GM10847 (cell line): ENCODE results near the gene GALNT9.

Experiments
- POLR2A ChIP-seq: IDR thresholded peaks from 2 replicates; pipeline ENCODE4 v1.6.1; 2011; ENCODE audit not compliant: insufficient read length; ENCODE audit errors: extremely low read depth

Gene GALNT9

GRCh38 chr12:132253698-132254480 lies 75.5 kb downstream of the GALNT9 start:
- TF ChIP-seq POLR2A: no peak

- no peak for TF ChIP-seq POLR2A
Observed at GRCh38 chr12:132251741-132252490, 77.5 kb downstream of the GALNT9 start.

GRCh38 chr12:132251310-132251709 lies 78.1 kb downstream of the GALNT9 start:
- no peak for TF ChIP-seq POLR2A

- TF ChIP-seq POLR2A: no peak
Observed at GRCh38 chr12:132250707-132251106, 78.7 kb downstream of the GALNT9 start.

- TF ChIP-seq POLR2A: no peak
Observed at GRCh38 chr12:132249689-132250478, 79.5 kb downstream of the GALNT9 start.

GRCh38 chr12:132248453-132249167 lies 80.8 kb downstream of the GALNT9 start:
- no peak for TF ChIP-seq POLR2A

- TF ChIP-seq POLR2A: no peak
Observed at GRCh38 chr12:132247718-132248452, 81.5 kb downstream of the GALNT9 start.

- TF ChIP-seq POLR2A: no peak
Observed at GRCh38 chr12:132246997-132247717, 82.2 kb downstream of the GALNT9 start.

- TF ChIP-seq POLR2A: no peak
Observed at GRCh38 chr12:132245521-132246101, 83.8 kb downstream of the GALNT9 start.

- no peak for TF ChIP-seq POLR2A
Observed at GRCh38 chr12:132244724-132245295, 84.6 kb downstream of the GALNT9 start.

- TF ChIP-seq POLR2A: no peak
Observed at GRCh38 chr12:132243596-132244310, 85.6 kb downstream of the GALNT9 start.
